ENCODE results near the gene RMND5B. TPM values are rescaled to one million over a fixed set of nuclear protein-coding genes. Genes with fewer than 3 reads are reported as not detected.

Gene RMND5B
- total and polyA plus RNA-seq, 2 of the 13 experiments (the other 11 are each of a cell fraction or from before 2014, with no cell fraction given): 18.6 to 20.4 TPM

DNA sequence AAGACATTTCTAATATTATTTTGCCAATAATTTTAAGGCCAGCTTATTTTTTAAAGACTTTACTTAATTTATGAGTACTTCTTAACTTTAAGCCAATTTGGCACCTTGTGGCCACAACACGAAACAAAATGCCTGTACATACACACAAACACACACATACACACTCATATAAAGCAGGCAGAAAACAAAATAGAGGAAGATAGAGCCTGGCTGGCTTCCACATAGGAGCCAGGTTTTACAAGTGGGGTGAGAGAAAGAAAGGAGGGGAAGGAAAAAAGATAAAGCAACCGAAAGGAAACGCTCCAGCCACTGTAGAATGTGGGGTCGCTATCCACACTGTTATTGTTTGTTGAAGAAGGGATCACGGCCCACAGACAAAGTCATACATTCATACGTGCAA is 46.0 kb downstream of the RMND5B start:
- FAIRE-seq: no peak
- no peaks in the 10 kb centered on the region for H4K20me1 ChIP-seq (ENCODE audit: insufficient read depth, low read length)
- H3K4me3 ChIP-seq (replicated peaks in 1 of 3; ENCODE audit: insufficient read depth in 1 of 3, low read depth in 2 of 3, low read length in 3 of 3): no peak overlapping the region
- H3K36me3 ChIP-seq (replicated peaks in 1 of 2; ENCODE audit: control insufficient read depth in 1 of 2, insufficient read depth in 2 of 2, low read length in 2 of 2): no peaks in the 10 kb centered on the region
- H3K27ac ChIP-seq (ENCODE audit: extremely low read length, insufficient read depth, low read length): no peak overlapping the region
- H3K4me2 ChIP-seq (ENCODE audit: low read depth, low read length): no peak overlapping the region
- in situ Hi-C loops (cut with HindIII; ENCODE audit: extremely low pct_ligation_motif_present, low pct_unique_long_range_greater_than_20kb): no loop called here
- H3K27me3 ChIP-seq (ENCODE audit: control insufficient read depth in 1 of 2, insufficient read depth in 2 of 2, low read length in 2 of 2): no peaks in the 10 kb centered on the region
- H3K9me3 ChIP-seq (ENCODE audit: low read length): no peaks in the 10 kb centered on the region
- ChIA-PET POLR2A (no interaction called here), CTCF (ENCODE audit: low intra/inter-chr PET ratio, low total read pairs) (no interaction called here)
- ATAC-seq: no peak
- TF ChIP-seq ZNF746 (CRISPR knock-in tag; IDR thresholded peaks at IDR 0.05) (no peak), ZNF839 (CRISPR knock-in tag; IDR thresholded peaks at IDR 0.05; ENCODE audit: borderline replicate concordance) (no peak), ZNF792 (CRISPR knock-in tag; IDR thresholded peaks at IDR 0.05) (no peak), ZNF343 (CRISPR knock-in tag; IDR thresholded peaks at IDR 0.05) (no peak), KAT8 (CRISPR knock-in tag; IDR thresholded peaks at IDR 0.05) (no peak), HHEX (CRISPR knock-in tag; IDR thresholded peaks at IDR 0.05) (no peak)
- H3K79me2 ChIP-seq (ENCODE audit: insufficient read depth, low read length): no peaks in the 10 kb centered on the region
- no peak for DNase-seq (ENCODE audit: low spot score)
- intact Hi-C loops (cut with micrococcal nuclease; ENCODE audit: unreplicated experiment): no loop called here
- H2AFZ ChIP-seq (ENCODE audit: low read length): no peak overlapping the region
- no peaks in the 10 kb centered on the region for H3K4me1 ChIP-seq (ENCODE audit: insufficient read depth, low read length)
- WGBS (ENCODE audit: low lambda C conversion rate): 52% methylated on average over 6 of the region's 6 CpGs
- H3K9ac ChIP-seq (ENCODE audit: insufficient read depth, low read depth, low read length): no peak overlapping the region
- BruUV-seq (replicated peaks): no TSS peak

GRCh38 chr5:178177569-178177968 is 46.8 kb downstream of the RMND5B start:
- no peaks in the 10 kb centered on the region for H3K79me2 ChIP-seq (ENCODE audit: insufficient read depth, low read length)
- no peak overlapping the region for H3K27ac ChIP-seq (ENCODE audit: extremely low read length, insufficient read depth, low read length)
- no peaks in the 10 kb centered on the region for H4K20me1 ChIP-seq (ENCODE audit: insufficient read depth, low read length)
- in situ Hi-C loops (cut with HindIII; ENCODE audit: extremely low pct_ligation_motif_present, low pct_unique_long_range_greater_than_20kb) (no loop called here), intact Hi-C loops (cut with micrococcal nuclease; ENCODE audit: unreplicated experiment) (no loop called here)
- H3K9ac ChIP-seq (ENCODE audit: insufficient read depth, low read depth, low read length): no peak overlapping the region
- no peak for FAIRE-seq
- no peak for DNase-seq (ENCODE audit: low spot score)
- H3K4me2 ChIP-seq (ENCODE audit: low read depth, low read length): no peak overlapping the region
- no peaks in the 10 kb centered on the region for H3K4me1 ChIP-seq (ENCODE audit: insufficient read depth, low read length)
- no peak for ATAC-seq
- no TSS peak for BruUV-seq (replicated peaks)
- ChIA-PET POLR2A (no interaction called here), CTCF (ENCODE audit: low intra/inter-chr PET ratio, low total read pairs) (no interaction called here)
- H3K9me3 ChIP-seq (ENCODE audit: low read length): no peaks in the 10 kb centered on the region
- H3K36me3 ChIP-seq (replicated peaks in 1 of 2; ENCODE audit: control insufficient read depth in 1 of 2, insufficient read depth in 2 of 2, low read length in 2 of 2): no peaks in the 10 kb centered on the region
- H3K4me3 ChIP-seq (replicated peaks in 1 of 3; ENCODE audit: insufficient read depth in 1 of 3, low read depth in 2 of 3, low read length in 3 of 3): no peak overlapping the region
- no peak overlapping the region for H2AFZ ChIP-seq (ENCODE audit: low read length)
- no peaks in the 10 kb centered on the region for H3K27me3 ChIP-seq (ENCODE audit: control insufficient read depth in 1 of 2, insufficient read depth in 2 of 2, low read length in 2 of 2)
- WGBS (ENCODE audit: low lambda C conversion rate): 27% methylated on average over 8 of the region's 8 CpGs
- TF ChIP-seq ZNF329 (CRISPR knock-in tag; IDR thresholded peaks at IDR 0.05; ENCODE audit: low read depth) (no peak), XRCC5 (optimal IDR thresholded peaks at IDR 0.05; ENCODE audit: low read length) (no peak), CBX2 (IDR thresholded peaks at IDR 0.05; ENCODE audit: low read depth, low read length) (no peak), CBX2 (CRISPR knock-in tag; IDR thresholded peaks at IDR 0.05; ENCODE audit: low read depth) (no peak), FOXA3 (CRISPR knock-in tag; IDR thresholded peaks at IDR 0.05) (no peak), KLF12 (CRISPR knock-in tag; IDR thresholded peaks at IDR 0.05; ENCODE audit: borderline replicate concordance) (no peak), GMEB2 (CRISPR knock-in tag; IDR thresholded peaks at IDR 0.05; ENCODE audit: low read depth) (no peak), ZNF512 (CRISPR knock-in tag; IDR thresholded peaks at IDR 0.05) (no peak), IRX3 (CRISPR knock-in tag; IDR thresholded peaks at IDR 0.05; ENCODE audit: borderline replicate concordance, low read depth) (no peak)
- TF ChIP-seq, protein P1, sequence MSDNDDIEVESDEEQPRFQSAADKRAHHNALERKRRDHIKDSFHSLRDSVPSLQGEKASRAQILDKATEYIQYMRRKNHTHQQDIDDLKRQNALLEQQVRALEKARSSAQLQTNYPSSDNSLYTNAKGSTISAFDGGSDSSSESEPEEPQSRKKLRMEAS (IDR thresholded peaks at IDR 0.05): no peak
- TF ChIP-seq, protein P2, sequence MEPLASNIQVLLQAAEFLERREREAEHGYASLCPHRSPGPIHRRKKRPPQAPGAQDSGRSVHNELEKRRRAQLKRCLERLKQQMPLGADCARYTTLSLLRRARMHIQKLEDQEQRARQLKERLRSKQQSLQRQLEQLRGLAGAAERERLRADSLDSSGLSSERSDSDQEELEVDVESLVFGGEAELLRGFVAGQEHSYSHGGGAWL (CRISPR knock-in tag; IDR thresholded peaks at IDR 0.05): no peak
- TF ChIP-seq, protein P3, sequence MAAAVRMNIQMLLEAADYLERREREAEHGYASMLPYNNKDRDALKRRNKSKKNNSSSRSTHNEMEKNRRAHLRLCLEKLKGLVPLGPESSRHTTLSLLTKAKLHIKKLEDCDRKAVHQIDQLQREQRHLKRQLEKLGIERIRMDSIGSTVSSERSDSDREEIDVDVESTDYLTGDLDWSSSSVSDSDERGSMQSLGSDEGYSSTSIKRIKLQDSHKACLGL (CRISPR knock-in tag; IDR thresholded peaks at IDR 0.05): no peak

Measured in HepG2 (cell line).